Left renal cortex interstitium (tissue), 4 donors: Measurements from ENCODE around the gene ZNF665. TPM values are rescaled to one million over a fixed set of nuclear protein-coding genes. Genes with fewer than 3 reads are reported as not detected.
"Not testable (repeated sequence)": the region's sequence is repeated elsewhere in the genome, so short reads cannot be mapped to it uniquely, and the experiment has no call there.

Experiments
- DNase-seq, 4 donors: peaks; one replicate each; pipeline ENCODE4 v3.0.0-alpha.2; 2013; ENCODE audit warnings: low read depth in 4 of 4, low spot score in 2 of 4, missing footprints in 1 of 4
- polyA plus RNA-seq, 4 donors: library from polyadenylated mRNA; unstranded; fragments of 120-200 nt; gene quantifications; one replicate each; pipeline ENCODE4 v1.2.1, GENCODE V29; 2013; ENCODE audit not compliant: insufficient read length in 4 of 4

ZNF665 gene
- polyA plus RNA-seq, 4 donors = 6.3 to 12.9 (median 9.1) TPM

DNA sequence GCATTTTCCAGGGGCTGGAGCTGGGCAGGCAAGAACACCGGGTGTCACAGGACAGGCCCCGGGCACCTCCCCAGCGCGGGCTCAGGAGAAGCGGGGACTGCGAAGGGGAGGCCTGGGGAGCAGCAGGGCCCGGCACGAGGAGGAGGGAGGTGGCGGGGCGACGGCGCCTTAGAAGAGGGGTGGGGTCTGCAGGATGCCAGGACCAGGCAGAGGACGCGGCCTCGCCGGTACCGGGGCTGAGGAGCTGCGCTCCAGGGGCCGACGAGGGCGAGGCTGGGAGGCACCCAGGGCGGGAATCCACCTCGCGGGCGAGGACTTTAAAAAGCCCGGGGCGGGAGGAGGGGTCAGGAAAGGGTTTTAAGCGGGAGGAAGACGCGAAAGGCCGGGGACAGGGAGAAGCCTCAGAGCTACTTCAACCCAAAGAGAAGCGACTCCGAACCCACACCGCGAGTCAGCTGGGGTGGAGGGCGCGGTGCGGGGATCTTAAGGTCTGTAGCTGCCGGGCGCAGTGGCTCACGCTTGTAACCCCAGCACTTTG, 35.0 kb downstream of the ZNF665 start:
- peak in 1 of 4 donors; percentile 20 for DNase-seq

DNA sequence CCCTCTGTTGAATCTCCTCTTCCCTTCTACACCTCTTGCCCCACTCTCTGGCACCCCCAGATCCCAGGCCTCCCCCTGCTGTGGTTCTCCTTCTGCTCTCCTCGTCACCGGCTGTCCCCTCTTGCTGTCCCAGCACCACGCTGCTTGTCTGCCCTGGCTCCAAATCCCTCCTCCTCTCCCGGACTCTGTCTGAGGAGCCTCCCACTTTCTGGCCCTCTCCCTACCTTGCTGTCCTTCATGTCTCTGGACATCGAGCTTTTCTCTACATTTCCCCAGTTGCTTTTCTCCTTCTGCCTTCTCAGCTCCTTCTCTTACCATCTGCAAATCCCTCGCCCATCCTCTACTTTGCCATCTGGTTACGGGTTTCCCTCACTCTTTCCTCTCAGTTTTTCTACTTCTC, 35.5 kb downstream of the ZNF665 start:
- no peak for DNase-seq

DNA sequence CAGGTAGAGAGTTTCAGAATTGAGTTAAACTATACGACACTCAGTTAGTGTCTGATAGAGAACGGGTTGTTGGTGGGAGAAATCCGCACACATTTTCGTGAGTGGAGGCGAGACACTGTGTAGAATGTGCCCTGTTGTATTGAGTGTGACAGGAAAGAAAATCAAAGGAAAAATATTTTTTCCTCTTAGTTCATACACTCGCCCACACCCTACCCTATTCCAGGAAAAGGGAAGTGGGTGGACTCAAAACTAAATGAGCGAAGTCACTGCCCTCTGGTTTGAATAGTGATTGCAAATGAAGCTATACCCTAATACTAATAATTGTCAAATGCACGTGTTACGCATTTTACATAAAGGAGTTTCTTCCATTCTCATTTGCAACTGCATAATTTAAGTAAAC, 36.3 kb downstream of the ZNF665 start:
- DNase-seq = no peak

DNA sequence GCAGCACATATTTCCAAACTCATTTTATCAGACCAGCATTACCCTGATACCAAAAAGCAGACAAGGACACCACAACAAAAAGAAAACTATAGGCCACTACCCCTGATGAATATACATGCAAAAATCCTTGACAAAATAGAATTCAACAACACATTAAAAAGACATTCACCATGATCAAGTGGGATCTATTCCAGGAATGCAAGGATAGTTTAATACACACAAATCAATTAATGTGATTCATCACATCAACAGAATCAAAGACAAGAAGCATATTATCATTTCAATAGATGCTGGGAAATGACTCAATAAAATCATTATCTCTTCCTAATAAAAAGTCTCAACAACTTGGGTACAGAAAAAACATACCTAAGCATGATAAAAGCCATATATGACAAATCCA, 45.5 kb downstream of the ZNF665 start:
- DNase-seq = no peak

DNA sequence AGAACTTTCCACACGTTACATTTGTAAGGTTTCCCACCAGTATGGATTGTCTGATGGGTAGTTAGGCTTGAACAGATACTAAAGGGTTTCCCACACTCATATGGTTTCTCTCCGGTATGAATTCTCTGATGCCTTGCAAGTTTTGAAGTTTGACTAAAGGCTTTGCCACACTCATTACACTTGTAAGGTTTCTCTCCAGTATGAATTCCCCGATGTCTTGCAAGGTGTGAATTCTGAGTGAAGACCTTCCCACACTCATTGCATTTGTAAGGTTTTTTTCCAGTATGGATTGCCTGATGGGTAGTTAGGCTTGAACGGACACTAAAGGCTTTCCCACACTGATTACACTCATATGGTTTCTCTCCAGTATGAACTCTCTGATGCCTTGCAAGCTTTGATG, 52.8 kb downstream of the ZNF665 start:
- DNase-seq = no peak

DNA sequence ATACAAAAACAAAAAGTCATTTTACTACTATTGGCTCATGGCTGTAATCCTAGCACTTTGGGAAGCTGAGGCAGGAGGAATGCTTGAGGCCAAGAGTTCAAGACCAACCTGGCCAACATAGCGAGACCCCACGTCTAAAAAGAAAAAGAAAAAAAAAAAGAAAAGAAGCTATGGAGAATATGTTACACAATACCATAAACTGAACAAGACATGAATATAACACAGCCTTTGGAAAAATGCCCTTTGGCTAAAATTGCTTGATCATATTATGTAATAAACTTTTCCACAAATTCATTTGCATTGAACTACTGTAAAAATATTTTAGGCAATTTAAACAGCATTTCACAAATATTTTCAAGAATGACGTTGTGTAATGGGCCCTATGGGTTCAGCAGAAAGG, 56.7 kb downstream of the ZNF665 start:
- no peak for DNase-seq

DNA sequence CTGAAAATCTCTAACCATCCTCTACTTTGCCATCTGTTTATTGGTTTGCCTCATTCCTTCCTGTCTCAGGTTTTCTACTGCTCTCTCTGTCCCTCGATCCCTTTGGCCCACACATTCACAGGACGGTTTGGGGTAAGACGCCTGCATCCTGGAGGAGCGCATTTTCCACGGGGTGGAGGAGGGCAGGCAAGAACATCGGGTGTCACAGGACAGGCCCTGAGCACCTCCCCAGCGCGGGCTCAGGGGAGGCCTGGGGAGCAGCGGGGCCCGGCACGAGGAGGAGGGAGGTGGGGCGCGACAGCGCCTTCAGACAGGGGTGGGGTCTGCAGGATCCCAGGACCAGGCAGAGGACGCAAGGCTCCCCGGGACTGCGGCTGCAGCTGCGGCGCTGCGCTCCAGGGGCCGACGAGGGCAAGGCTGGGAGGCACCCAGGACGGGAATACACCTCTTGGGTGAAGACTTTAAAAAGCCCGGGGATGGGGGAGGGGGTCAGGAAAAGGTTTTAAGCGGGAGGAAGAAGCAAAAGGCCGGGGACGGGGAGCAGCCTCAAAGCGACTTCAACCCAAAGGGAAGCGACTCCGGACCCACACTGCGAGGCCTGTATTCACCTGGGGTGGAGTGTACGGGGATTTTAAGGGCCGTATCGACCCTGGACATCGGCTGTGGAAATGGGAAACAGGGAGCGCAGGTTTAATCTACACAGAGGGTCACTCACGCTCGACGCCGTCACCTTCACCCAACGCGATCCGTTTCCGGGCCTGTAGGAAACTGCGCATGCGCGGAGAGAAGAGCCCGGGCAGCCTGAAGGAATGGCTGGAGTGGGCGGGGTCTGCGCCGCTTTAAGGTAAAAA, 60.8 kb downstream of the ZNF665 start, which contains the start of gene ZNF415:
ZNF415 (minus strand) TSS at position 770 of the 851 bp plus-strand sequence. CDS start 10,234 bp downstream, outside the sequence.
- DNase-seq = peak; percentile 69 to 92 (median 74)

DNA sequence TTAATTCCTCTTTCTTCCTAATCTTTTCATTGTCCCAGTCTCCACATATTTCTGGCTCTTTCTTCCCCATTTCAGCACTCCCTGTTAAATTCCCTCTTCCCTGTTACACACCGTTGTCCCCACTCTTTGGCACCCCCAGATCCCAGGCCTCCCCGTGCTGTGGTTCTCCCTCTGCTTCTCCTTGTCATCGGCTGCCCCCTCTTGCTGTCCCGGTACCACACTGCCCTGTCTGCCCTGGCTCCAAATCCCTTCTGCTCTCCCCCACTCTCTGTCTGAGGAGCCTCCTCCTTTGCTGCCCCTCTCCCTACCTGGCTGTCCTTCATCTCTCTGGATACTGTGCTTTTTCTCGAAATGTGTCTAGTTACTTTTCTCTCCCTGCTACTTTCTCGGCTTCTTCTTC, 61.4 kb downstream of the ZNF665 start:
- peak in 1 of 4 donors; percentile 3 for DNase-seq

DNA sequence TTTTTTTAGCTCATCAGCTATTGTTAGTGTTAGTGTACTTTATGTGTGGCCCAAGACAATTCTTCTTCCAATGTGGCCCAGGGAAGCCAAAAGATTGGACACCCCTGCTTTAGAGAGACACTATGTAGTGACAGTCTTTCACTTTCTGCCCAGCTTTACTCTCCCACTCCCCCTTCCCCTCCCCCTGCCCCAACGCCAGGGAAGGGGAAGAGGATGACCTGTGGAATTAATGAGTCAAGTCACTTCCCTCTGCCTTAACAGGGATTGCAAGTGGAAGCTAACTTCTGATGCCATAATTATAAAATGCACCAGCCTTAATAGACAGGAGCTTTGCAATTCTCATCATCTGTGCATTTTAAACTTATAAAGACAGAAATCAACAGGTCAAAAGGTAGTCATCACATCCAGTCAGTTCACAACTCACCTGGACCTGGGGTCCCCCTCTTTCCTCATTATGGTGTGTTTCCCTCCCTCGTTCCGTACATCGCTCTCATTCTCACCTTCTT, 62.0 kb downstream of the ZNF665 start:
- no peak for DNase-seq

DNA sequence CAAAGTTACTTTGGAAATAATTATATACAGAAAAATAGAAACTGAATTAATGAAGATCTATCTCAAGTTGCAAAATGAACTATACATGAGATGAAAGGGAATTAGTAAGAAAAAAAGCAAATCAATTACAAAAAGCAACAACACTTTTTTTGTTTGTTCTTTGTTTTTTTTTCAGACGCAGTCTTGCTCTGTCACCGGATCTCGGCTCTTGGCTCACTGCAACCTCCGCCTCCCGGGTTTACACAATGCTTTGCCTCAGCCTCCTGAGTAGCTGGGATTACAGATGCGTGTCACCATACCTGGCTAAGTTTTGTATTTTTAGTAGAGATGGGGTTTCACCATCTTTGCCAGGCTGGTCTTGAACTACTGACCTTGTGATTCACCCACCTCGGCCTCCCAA, 62.7 kb downstream of the ZNF665 start:
- no peak for DNase-seq

DNA sequence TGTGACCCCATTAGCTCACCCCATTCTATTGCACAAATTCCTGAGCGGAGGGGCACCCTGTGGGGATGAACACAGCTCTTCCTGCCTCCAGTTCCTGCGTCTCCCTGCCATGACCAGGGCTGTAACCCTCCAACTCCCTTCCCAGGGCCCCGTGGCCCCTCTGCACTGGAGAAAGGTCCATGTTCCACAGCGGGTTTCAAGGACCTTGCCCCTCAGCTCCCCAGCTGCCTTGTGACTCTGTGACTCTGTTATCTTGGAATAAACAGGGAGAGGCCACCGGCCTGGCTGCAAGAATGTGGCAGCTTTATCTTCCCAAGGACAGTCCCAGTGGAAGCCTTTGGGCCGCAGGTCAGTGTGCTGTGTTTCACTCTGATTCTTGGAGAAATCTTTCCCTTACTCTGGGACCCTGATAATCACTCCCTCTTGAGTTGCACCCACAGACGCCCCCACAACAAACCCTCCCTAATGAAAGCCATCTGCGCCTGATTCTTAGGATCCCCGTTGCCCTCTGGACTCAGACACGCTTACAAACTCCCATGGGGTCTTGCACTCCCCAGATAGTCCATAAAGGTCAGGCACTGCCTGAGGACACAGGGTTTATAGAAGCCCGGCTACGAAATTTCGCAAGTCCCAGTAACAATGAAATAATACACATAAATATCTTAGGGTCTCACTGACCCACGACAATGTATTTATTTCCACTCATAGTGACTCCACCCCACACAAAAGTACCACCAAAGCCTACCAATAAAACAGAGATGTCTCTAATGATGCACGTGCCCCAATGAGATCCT, 66.2 kb downstream of the ZNF665 start:
- not testable (repeated sequence) for DNase-seq

DNA sequence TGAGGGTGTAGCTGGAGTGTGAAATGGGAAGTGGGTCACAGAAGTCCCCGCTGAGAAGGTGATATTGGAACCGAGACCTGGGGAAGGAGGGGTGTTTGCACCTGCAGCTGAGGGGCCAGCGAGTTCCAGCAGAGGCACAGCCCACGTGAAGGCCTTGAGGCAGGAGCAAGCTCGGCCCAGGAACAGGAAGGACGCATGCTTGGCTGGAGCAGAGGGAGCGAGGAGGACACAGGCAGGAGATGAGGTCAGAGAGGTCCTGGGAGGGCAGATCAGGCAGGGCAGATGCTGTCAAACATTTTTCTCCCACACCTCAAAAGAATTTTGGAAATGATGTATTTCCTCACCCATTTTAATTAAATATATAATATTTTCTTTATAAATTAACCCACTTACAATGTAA, 69.8 kb downstream of the ZNF665 start:
- DNase-seq = no peak

Other genes with a start within 250 kb of the ZNF665 start
- 10 to 100 TPM; 11.9 to 18.3 (median 15.7) TPM for gene ZNF816, start 230.5 kb downstream of the ZNF665 start, polyA plus RNA-seq
- under 1 TPM; 0.08 to 0.21 (median 0.10) TPM for gene ERVV-1, start 179.4 kb downstream of the ZNF665 start, polyA plus RNA-seq
- gene ERVV-2, start 148.6 kb downstream of the ZNF665 start, polyA plus RNA-seq = under 1 TPM in 1 of 4 donors, not detected in 3; 0.17 TPM
- 10 to 100 TPM; 29.5 to 90.9 (median 48.3) TPM for gene ZNF160, start 89.9 kb downstream of the ZNF665 start, polyA plus RNA-seq
- gene ZNF415, start 60.4 kb downstream of the ZNF665 start, polyA plus RNA-seq = 10 to 100 TPM; 18.7 to 28.2 (median 22.1) TPM
- 10 to 100 TPM in 3 of 4 donors, 1 to 10 TPM in 1; 9.7 to 16.9 (median 12.0) TPM for gene ZNF347, start 34.3 kb downstream of the ZNF665 start, polyA plus RNA-seq
- gene ZNF677, start 61.5 kb upstream of the ZNF665 start, polyA plus RNA-seq = 10 to 100 TPM; 45.6 to 53.5 (median 49.5) TPM
- under 1 TPM in 2 of 4 donors, not detected in 2; 0.17 to 0.33 TPM for gene VN1R2, start 64.9 kb upstream of the ZNF665 start, polyA plus RNA-seq
- not detected for gene VN1R4, start 74.4 kb upstream of the ZNF665 start, polyA plus RNA-seq
- gene ZNF845, start 140.4 kb upstream of the ZNF665 start, polyA plus RNA-seq = 10 to 100 TPM in 1 of 4 donors, 1 to 10 TPM in 3; 7.5 to 10.8 (median 9.0) TPM
- 10 to 100 TPM in 3 of 4 donors, 1 to 10 TPM in 1; 9.4 to 14.3 (median 11.9) TPM for gene ZNF525, start 172.3 kb upstream of the ZNF665 start, polyA plus RNA-seq
- gene ZNF765, start 201.8 kb upstream of the ZNF665 start, polyA plus RNA-seq = 10 to 100 TPM; 10.2 to 15.7 (median 12.7) TPM
- gene ZNF761, start 238.6 kb upstream of the ZNF665 start, polyA plus RNA-seq = 10 to 100 TPM; 10.7 to 17.4 (median 14.7) TPM